SU-DHL-6 (cell line): ENCODE measurements around the gene ZNF316.

Source experiments
- H2AFZ ChIP-seq: fragments of 200-600 bp; sonication (generic); 2 replicates; pipeline ENCODE4 v1.6.1; 2014; ENCODE audit warnings: low read depth, mild to moderate bottlenecking, moderate library complexity, mixed read lengths, antibody characterized with exemption, low read length; ENCODE audit not compliant: severe bottlenecking
- H3F3A ChIP-seq: fragments of 200-600 bp; shearing (Covaris generic); 2 replicates; pipeline ENCODE4 v1.6.0; 2016; ENCODE audit warnings: antibody characterized with exemption, mild to moderate bottlenecking; ENCODE audit not compliant: insufficient read depth
- H3K27ac ChIP-seq: fragments of 200-600 bp; sonication (generic); 2 replicates; pipeline ENCODE4 v1.5.1; 2016; ENCODE audit warnings: low read depth, mild to moderate bottlenecking, low read length, moderate library complexity, mixed read lengths
- H3K27me3 ChIP-seq: fragments of 200-600 bp; sonication (generic), shearing (Covaris generic); 2 replicates; pipeline ENCODE4 v1.6.0; 2014; ENCODE audit warnings: mild to moderate bottlenecking, low read length
- H3K36me3 ChIP-seq: fragments of 200-600 bp; sonication (generic); 2 replicates; pipeline ENCODE4 v1.6.1; 2014; ENCODE audit warnings: mild to moderate bottlenecking, low read length, mixed read lengths
- H3K4me2 ChIP-seq: fragments of 300-600, 200-600 bp; shearing (Covaris generic), sonication (generic); 2 replicates; pipeline ENCODE4 v1.6.0; 2014; ENCODE audit warnings: low read length, low read depth, mild to moderate bottlenecking; ENCODE audit not compliant: poor library complexity, severe bottlenecking
- H3K4me3 ChIP-seq: fragments of 200-600 bp; sonication (generic); 2 replicates; pipeline ENCODE4 v1.5.1; 2014; ENCODE audit warnings: antibody characterized with exemption, low read length, mild to moderate bottlenecking, mixed read lengths; ENCODE audit not compliant: insufficient read depth, poor library complexity, severe bottlenecking
- H3K79me2 ChIP-seq: fragments of 200-600 bp; sonication (generic); 2 replicates; pipeline ENCODE4 v1.6.1; 2014; ENCODE audit warnings: mild to moderate bottlenecking, low read length, moderate library complexity; ENCODE audit not compliant: insufficient read depth
- H3K9ac ChIP-seq: fragments of 200-600 bp; sonication (generic); 2 replicates; pipeline ENCODE4 v1.7.0; 2014; ENCODE audit warnings: mild to moderate bottlenecking, low read length
- H3K9me2 ChIP-seq: fragments of 200-600 bp; sonication (generic); replicated peaks from 2 replicates; pipeline ENCODE4 v1.6.1; 2014; ENCODE audit warnings: low read length; ENCODE audit not compliant: insufficient read depth
- H3K9me3 ChIP-seq: fragments of 200-600 bp; sonication (generic); 2 replicates; pipeline ENCODE4 v1.6.1; 2014; ENCODE audit warnings: low read length, mixed read lengths; ENCODE audit not compliant: insufficient read depth
- H4K20me1 ChIP-seq: fragments of 200-600 bp; sonication (generic); 2 replicates; pipeline ENCODE4 v1.6.1; 2014; ENCODE audit warnings: low read depth, mild to moderate bottlenecking, antibody characterized with exemption, low read length, moderate library complexity, mixed read lengths
- EZH2phosphoT487 ChIP-seq: fragments of 200-600 bp; sonication (generic), shearing (Covaris generic); conservative IDR thresholded peaks from 2 replicates; pipeline ENCODE4 v1.6.1; 2018; ENCODE audit warnings: mild to moderate bottlenecking, antibody characterized with exemption, low read length, moderate library complexity, mixed read lengths
- TF ChIP-seq, protein P1 (sequence below): fragments of 200-600 bp; sonication (generic); IDR thresholded peaks from one replicate; pipeline ENCODE4 v1.5.1; 2017; ENCODE audit warnings: antibody characterized with exemption, mild to moderate bottlenecking, low read length, moderate library complexity; ENCODE audit not compliant: insufficient read depth, poor library complexity, severe bottlenecking

ZNF316 gene

GRCh38 chr7:6644728-6645127 lies 7.6 kb downstream of the ZNF316 start:
- H3K36me3 ChIP-seq, result no peaks in the 10 kb centered on the region
- H3K4me2 ChIP-seq, result no peak overlapping the region

DNA sequence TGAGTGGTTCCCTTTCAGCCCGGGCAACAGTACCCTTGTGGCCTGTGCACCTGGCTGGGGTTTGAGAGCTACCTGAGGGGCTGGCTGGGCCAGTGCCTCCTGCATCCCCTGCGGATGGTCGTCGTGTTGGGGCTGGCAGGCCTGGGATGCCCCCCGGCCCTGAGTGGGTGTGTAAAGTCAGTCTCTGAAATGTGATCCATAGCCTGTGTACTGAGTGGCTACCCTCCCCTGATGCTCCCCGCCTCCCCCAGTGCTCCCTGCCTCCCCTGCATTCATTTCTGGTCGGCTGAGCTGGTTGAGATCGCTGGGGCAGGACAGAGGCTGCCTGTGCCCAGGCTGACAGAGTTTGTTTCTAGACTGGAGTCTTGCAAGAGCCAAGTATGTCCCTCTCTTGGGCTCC lies 9.3 kb downstream of the ZNF316 start:
- H3K27me3 ChIP-seq, result no peaks in the 10 kb centered on the region
- no peak overlapping the region for H2AFZ ChIP-seq
- H3K4me3 ChIP-seq, result no peak overlapping the region
- H3K27ac ChIP-seq, result no peak overlapping the region
- no peaks in the 10 kb centered on the region for H3K36me3 ChIP-seq
- H3F3A ChIP-seq, result no peaks in the 10 kb centered on the region
- H3K9me3 ChIP-seq, result no peaks in the 10 kb centered on the region
- TF ChIP-seq EZH2phosphoT487, result no peak
- TF ChIP-seq, protein P1, sequence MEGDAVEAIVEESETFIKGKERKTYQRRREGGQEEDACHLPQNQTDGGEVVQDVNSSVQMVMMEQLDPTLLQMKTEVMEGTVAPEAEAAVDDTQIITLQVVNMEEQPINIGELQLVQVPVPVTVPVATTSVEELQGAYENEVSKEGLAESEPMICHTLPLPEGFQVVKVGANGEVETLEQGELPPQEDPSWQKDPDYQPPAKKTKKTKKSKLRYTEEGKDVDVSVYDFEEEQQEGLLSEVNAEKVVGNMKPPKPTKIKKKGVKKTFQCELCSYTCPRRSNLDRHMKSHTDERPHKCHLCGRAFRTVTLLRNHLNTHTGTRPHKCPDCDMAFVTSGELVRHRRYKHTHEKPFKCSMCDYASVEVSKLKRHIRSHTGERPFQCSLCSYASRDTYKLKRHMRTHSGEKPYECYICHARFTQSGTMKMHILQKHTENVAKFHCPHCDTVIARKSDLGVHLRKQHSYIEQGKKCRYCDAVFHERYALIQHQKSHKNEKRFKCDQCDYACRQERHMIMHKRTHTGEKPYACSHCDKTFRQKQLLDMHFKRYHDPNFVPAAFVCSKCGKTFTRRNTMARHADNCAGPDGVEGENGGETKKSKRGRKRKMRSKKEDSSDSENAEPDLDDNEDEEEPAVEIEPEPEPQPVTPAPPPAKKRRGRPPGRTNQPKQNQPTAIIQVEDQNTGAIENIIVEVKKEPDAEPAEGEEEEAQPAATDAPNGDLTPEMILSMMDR, result no peak
- no peak overlapping the region for H3K9ac ChIP-seq
- no peaks in the 10 kb centered on the region; the same call in 1 of the 2 replicates for H3K79me2 ChIP-seq
- H4K20me1 ChIP-seq, result no peaks in the 10 kb centered on the region
- H3K9me2 ChIP-seq, result no peaks in the 10 kb centered on the region
- H3K4me2 ChIP-seq, result no peak overlapping the region

More at GRCh38 chr7:6644728-6645127, 7.6 kb downstream of the ZNF316 start:
- no peak overlapping the region for H3K27ac ChIP-seq
- H2AFZ ChIP-seq, result no peak overlapping the region
- H3K9me3 ChIP-seq, result no peaks in the 10 kb centered on the region
- no peaks in the 10 kb centered on the region for H3F3A ChIP-seq
- H3K79me2 ChIP-seq, result peaks cover 13% of the 10 kb centered on the region
- no peak overlapping the region for H3K9ac ChIP-seq
- H3K4me3 ChIP-seq, result no peak overlapping the region
- H3K27me3 ChIP-seq, result no peaks in the 10 kb centered on the region
- TF ChIP-seq, protein P1, result no peak
- TF ChIP-seq EZH2phosphoT487, result no peak
- H4K20me1 ChIP-seq, result no peaks in the 10 kb centered on the region
- H3K9me2 ChIP-seq, result no peaks in the 10 kb centered on the region

DNA sequence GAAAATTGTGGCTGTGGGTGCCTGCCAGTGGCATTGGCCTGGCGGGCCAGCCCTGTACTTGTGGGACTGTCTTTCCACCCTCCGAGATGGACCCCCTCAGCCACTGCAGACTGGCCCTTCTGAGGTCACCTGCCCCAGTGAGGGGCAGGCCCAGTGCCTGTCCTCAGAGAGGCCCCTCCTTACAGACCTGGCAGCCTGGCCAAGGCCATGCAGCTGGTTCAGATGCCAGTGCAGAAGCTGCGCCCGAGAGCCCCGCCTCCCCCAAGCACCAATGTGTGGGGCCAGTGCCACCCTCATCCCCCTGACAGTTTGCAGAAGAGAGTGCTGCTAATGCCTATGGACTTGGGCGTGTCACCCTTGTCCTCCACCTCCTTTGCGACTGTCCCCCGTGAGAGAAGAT lies 10.0 kb downstream of the ZNF316 start:
- Histone ChIP-seq H3K36me3 (no peaks in the 10 kb centered on the region), H3K9ac (no peak overlapping the region), H3F3A (no peaks in the 10 kb centered on the region), H4K20me1 (no peaks in the 10 kb centered on the region), H3K27ac (no peak overlapping the region), H3K4me3 (no peak overlapping the region), H3K4me2 (no peak overlapping the region), H2AFZ (no peak overlapping the region), H3K79me2 (no peaks in the 10 kb centered on the region), H3K9me2 (no peaks in the 10 kb centered on the region), H3K9me3 (no peaks in the 10 kb centered on the region), H3K27me3 (no peaks in the 10 kb centered on the region)
- TF ChIP-seq, protein P1, result no peak
- TF ChIP-seq EZH2phosphoT487, result no peak
